ENCODE data around the gene APOBEC3C.
"Not testable (repeated sequence)": the region's sequence is repeated elsewhere in the genome, so short reads cannot be mapped to it uniquely, and the experiment has no call there.

Gene APOBEC3C

GRCh38 chr22:39066442-39067276 lies 52.6 kb downstream of the APOBEC3C start:
- DNase-seq, result not testable (repeated sequence)

- no peak for DNase-seq
These were observed 54.2 kb downstream of the APOBEC3C start for GRCh38 chr22:39068033-39068785.
